ENCODE measurements around the gene PRKAA2.

PRKAA2 gene

DNA sequence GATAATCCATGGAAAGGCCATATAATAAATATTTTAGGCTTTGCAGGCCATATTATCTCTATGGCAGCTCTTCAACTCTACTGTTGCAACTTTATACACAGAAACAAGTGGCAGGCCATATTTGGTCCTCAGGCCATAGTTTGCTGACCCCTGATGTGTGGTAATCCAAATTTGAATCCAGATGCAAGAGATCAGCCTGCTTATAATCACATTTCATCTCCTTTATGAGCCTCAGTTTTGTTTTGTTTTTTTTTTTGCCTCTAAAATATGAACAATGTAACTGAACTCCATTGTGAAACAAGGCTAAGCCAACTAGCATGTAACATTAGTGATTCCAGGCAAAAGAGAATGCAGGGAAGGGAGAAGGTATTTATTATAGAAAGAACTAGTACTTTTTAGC lies 81.6 kb downstream of the PRKAA2 start:
- no peak for DNase-seq

DNA sequence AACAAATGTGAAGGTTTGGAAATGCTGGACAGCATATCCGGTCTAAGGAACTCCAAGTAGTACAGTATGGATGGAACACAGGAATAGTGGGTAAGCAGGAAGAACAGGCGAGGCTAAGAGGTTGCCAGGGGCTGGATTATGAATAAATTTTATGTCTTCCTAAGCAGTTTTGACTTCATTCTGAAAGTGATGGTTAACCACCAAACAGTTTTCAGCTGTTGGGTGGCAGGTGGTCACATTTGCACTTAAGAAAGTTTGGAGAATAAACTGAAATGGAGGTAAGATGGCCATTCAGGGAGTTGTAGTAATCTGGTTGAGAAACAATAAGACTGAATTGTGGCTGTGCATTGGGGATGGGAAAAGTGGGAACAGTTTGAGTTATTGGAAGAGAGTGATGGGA lies 83.8 kb downstream of the PRKAA2 start:
- no peak for DNase-seq

DNA sequence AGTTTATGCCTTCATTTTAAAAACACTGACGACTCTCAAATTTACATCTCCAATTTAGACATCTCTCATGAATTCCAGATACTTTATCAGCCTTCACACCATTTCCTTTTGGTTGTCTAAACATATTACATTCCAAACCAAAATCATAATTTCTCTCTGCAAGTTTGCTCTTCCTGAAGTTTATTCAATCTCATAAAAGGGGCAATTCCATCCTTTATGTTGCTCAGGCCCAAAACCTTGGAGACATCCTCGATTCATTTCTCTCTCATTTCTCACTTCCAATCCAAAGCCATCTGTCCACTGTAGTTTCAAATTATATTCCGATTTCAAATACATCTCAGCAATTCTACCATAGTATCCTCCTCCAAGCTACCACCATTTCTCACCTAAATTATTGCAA lies 100.1 kb downstream of the PRKAA2 start:
- no peak for DNase-seq

DNA sequence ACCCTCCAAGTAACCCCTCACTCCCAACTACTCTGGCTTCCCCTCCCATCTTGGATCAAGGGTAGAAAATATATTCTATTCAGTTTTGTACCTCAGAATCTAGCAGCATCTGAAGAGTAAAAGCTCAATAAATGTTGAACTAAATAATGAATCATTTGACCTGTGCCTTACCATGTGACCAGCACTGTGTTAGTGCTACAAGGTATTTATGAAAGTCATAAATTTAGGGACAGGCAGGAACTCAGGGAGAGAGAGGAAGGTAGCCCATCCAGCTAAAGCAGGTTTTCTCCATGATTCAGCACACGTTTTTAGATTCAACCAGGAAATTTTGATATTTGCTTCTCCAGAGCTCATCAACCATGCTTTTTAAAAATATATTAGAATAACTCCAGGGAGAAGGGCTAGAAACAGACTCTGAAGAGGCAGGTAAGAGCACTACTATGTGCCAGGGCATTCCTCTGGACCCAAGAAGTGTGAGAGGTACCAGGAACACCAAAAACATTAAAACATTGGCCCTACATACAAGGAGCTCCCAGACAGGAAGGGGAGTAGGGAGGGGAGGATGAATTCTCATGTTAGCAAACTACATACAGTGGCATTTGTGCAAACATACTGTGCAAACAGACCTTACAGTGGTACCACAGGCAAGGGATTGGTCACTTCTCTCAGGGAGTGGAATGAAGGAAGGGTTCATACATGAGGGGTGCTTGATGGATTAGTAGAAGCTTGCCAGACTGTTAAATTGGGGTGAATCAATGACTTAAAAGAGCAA lies 109.8 kb downstream of the PRKAA2 start:
- no peak for DNase-seq

DNA sequence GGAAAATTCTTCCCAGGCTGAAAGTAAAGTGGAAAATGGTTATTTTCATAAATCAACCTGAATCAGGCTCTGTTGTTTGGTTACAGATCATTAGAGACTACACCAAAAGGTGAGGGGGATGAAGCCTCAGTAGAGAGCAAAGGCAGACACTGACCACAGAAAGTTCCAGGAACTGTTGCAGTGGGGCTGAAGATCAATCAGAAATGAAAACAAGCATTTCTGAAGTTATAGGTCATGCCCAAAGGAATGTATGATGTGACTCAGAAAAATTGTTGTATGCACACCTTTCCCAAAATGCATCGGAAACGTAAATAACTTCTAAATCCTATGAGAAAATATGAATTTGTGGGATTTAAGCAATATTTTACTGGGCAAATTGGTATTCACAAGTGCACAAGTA lies 110.8 kb downstream of the PRKAA2 start:
- DNase-seq: no peak

DNA sequence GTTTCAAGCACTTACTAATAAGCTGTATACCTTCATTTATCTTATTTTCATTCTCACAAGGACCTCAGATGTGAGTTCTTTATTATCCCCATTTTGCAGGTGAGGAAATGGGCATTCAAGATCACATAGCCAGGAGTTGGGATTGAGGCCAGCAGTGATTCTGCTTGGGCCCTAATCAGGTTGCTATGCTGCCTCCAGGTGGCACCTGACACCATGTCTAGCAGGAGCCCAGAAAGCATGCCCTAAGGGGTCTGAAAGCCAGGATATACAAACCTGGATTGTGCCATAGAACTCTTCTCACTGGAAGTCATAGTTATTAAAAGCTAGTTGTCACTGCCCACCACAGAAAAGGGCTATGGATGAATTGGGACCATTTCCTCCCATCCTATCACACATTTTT lies 113.0 kb downstream of the PRKAA2 start:
- peak; percentile 2 for DNase-seq

DNA sequence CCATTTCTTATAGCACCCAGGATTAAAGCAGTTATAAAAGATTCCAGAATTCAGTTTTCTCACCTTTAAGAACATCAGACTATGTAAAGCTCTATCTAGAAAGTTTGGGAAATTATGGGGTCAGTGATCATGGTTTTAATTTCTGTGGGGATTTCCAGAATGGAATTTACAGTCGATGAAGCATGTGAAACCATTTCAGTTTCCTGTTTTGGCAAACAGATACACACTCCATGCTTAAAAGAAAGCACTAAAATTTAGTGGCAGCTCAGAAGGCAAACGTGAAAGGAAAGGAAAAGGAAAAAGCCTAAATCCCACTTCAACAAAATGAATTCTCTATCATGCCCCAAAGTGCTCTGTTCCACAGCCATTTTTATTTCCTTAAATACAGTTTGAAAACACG lies 113.7 kb downstream of the PRKAA2 start:
- DNase-seq: no peak

All from NCI-H69 (cell line).